Measurements from ENCODE around the gene GRIA1.

DNA sequence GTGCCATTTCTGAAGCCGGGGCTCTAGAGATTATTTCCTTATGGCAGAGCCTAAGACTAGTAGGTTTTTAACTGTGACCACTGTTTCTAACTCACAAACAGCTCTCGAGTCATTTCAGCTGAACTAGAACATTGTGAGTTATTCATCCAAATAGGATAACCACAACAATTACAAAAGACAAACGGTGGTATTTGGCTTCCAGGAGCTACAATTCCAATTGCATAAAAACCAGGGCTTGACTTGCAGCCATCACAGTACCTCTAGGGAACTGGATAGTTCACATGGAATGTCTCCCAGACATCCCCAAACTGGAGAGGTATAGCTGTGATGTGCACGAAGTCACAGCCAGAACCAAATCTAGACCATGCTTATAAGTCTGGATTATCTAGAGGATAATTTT lies 323.4 kb downstream of the GRIA1 start:
- TF ChIP-seq, protein P1, sequence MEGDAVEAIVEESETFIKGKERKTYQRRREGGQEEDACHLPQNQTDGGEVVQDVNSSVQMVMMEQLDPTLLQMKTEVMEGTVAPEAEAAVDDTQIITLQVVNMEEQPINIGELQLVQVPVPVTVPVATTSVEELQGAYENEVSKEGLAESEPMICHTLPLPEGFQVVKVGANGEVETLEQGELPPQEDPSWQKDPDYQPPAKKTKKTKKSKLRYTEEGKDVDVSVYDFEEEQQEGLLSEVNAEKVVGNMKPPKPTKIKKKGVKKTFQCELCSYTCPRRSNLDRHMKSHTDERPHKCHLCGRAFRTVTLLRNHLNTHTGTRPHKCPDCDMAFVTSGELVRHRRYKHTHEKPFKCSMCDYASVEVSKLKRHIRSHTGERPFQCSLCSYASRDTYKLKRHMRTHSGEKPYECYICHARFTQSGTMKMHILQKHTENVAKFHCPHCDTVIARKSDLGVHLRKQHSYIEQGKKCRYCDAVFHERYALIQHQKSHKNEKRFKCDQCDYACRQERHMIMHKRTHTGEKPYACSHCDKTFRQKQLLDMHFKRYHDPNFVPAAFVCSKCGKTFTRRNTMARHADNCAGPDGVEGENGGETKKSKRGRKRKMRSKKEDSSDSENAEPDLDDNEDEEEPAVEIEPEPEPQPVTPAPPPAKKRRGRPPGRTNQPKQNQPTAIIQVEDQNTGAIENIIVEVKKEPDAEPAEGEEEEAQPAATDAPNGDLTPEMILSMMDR (IDR thresholded peaks at IDR 0.05), result no peak
- TF ChIP-seq POLR2A (IDR thresholded peaks at IDR 0.05), result no peak
